Measurements from ENCODE around the gene UTS2R.
"Not testable (repeated sequence)": the region's sequence is repeated elsewhere in the genome, so short reads cannot be mapped to it uniquely, and the experiment has no call there.

UTS2R gene

GRCh38 chr17:82373072-82373452 is 1.5 kb downstream of the UTS2R start:
- in situ Hi-C loops (cut with HindIII; ENCODE audit: low sequenced_read_pairs), result not testable (repeated sequence)

GRCh38 chr17:82373731-82374625 is 2.4 kb downstream of the UTS2R start:
- in situ Hi-C loops (cut with HindIII; ENCODE audit: low sequenced_read_pairs), result no loop called here

- in situ Hi-C loops (cut with HindIII; ENCODE audit: low sequenced_read_pairs), result no loop called here
Observed at GRCh38 chr17:82374626-82375331, 3.2 kb downstream of the UTS2R start.

- in situ Hi-C loops (cut with HindIII; ENCODE audit: low sequenced_read_pairs), result no loop called here
Observed at GRCh38 chr17:82375359-82376041, 3.9 kb downstream of the UTS2R start.

- in situ Hi-C loops (cut with HindIII; ENCODE audit: low sequenced_read_pairs), result no loop called here
Observed at GRCh38 chr17:82376042-82376730, 4.6 kb downstream of the UTS2R start.

- in situ Hi-C loops (cut with HindIII; ENCODE audit: low sequenced_read_pairs), result not testable (repeated sequence)
Observed at GRCh38 chr17:82377294-82377693, 5.7 kb downstream of the UTS2R start.

- in situ Hi-C loops (cut with HindIII; ENCODE audit: low sequenced_read_pairs), result no loop called here
Observed at GRCh38 chr17:82377924-82378740, 6.6 kb downstream of the UTS2R start.

GRCh38 chr17:82378741-82379021 is 7.1 kb downstream of the UTS2R start:
- in situ Hi-C loops (cut with HindIII; ENCODE audit: low sequenced_read_pairs), result no loop called here

GRCh38 chr17:82380860-82381702 is 9.5 kb downstream of the UTS2R start:
- in situ Hi-C loops (cut with HindIII; ENCODE audit: low sequenced_read_pairs), result no loop called here

- in situ Hi-C loops (cut with HindIII; ENCODE audit: low sequenced_read_pairs), result not testable (repeated sequence)
Observed at GRCh38 chr17:82381703-82382009, 10.1 kb downstream of the UTS2R start.

- in situ Hi-C loops (cut with HindIII; ENCODE audit: low sequenced_read_pairs), result not testable (repeated sequence)
Observed at GRCh38 chr17:82382220-82382932, 10.8 kb downstream of the UTS2R start.

GRCh38 chr17:82382933-82383255 is 11.3 kb downstream of the UTS2R start:
- in situ Hi-C loops (cut with HindIII; ENCODE audit: low sequenced_read_pairs), result no loop called here

GRCh38 chr17:82383411-82383810 is 11.8 kb downstream of the UTS2R start:
- in situ Hi-C loops (cut with HindIII; ENCODE audit: low sequenced_read_pairs), result no loop called here

- in situ Hi-C loops (cut with HindIII; ENCODE audit: low sequenced_read_pairs), result no loop called here
Observed at GRCh38 chr17:82384051-82384729, 12.6 kb downstream of the UTS2R start.

GRCh38 chr17:82384730-82385481 is 13.3 kb downstream of the UTS2R start:
- in situ Hi-C loops (cut with HindIII; ENCODE audit: low sequenced_read_pairs), result no loop called here

- in situ Hi-C loops (cut with HindIII; ENCODE audit: low sequenced_read_pairs), result no loop called here
Observed at GRCh38 chr17:82385559-82386254, 14.1 kb downstream of the UTS2R start.

GRCh38 chr17:82386255-82386831 is 14.8 kb downstream of the UTS2R start:
- in situ Hi-C loops (cut with HindIII; ENCODE audit: low sequenced_read_pairs), result no loop called here

Measured in endothelial cell of hepatic sinusoid (primary cell).